Suprapubic skin (tissue), 3 donors: ENCODE results near the gene PRAME.

ENCODE experiments used
- CTCF ChIP-seq, 2 donors: fragments of 200-600 bp in 1 of 2; fragments of 450-650 bp in 1 of 2; sonication (generic) in 1 of 2; IDR thresholded peaks; one replicate each; pipeline ENCODE4 v1.5.1; 2016 to 2019; ENCODE audit warnings: antibody characterized with exemption in 2 of 2, mild to moderate bottlenecking in 1 of 2, moderate library complexity in 1 of 2
- EP300 ChIP-seq: sonication (generic); formaldehyde crosslinking; IDR thresholded peaks from one replicate; pipeline ENCODE4 v1.6.1; 2017; ENCODE audit warnings: antibody characterized with exemption

- TF ChIP-seq CTCF (IDR thresholded peaks at IDR 0.05) (no peak), EP300 (no peak)
These were observed 1.8 kb downstream of the PRAME start for GRCh38 chr22:22556995-22557925.
